ENCODE results near the gene FAM120B.

Gene FAM120B

DNA sequence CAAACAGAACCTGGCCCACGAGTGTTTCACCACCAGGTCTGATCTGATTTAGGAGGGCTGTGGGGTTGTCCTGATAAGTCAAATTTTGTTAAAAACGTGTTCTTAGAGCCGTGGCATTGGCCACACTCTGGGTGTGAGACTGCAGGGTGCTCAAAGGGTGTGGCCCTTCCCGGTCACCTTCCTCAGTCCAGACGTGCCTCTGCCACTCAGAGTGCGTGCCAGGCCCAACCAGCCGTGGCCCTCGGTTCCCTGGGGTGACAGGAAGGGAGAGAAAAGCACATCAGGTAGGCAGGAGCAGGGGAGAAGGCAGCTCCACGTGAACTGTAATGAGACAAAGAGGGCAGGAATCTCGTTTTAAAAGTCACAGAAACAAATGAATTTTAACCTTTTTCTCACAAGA, 115.4 kb downstream of the FAM120B start:
- peaks cover 5% of the 10 kb centered on the region for H3K4me1 ChIP-seq (ENCODE audit: control insufficient read depth, insufficient read depth, low read length, poor library complexity, severe bottlenecking)
- H3K36me3 ChIP-seq (ENCODE audit: control insufficient read depth, insufficient read depth, low read length): no peaks in the 10 kb centered on the region
- H3K9me3 ChIP-seq (ENCODE audit: control insufficient read depth, low read length): no peaks in the 10 kb centered on the region
- H3K27ac ChIP-seq (ENCODE audit: low read depth, low read length, severe bottlenecking): no peak overlapping the region
- WGBS, 2 experiments (ENCODE audit: insufficient coverage in 2 of 2): 76 to 77% methylated on average over 7 to 8 of the region's 10 CpGs
- no peak overlapping the region for H3K4me3 ChIP-seq (ENCODE audit: extremely low read depth, insufficient read depth, low read length, poor library complexity, severe bottlenecking)

DNA sequence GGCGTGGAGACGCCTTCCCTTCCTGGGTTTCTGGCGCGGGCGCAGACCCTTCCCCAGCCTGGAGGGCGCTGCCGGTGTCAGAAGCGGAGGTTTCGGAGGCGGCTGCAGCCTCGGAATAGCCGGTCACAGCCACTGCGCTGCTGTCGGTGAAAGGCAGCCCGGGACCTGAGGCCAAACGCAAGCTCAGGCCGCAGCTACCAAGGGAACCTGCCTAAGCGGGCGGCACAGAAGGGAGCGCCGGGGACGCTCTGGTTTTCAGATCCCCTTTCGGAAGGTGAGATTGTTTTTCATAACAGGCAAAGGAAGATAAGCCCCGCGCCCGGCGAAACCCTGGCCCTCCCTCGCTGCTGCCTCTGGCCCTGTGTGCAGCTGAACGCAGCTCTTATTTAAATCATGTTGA, 116.5 kb downstream of the FAM120B start:
- Histone ChIP-seq H3K9me3 (ENCODE audit: control insufficient read depth, low read length) (no peaks in the 10 kb centered on the region), H3K27ac (ENCODE audit: low read depth, low read length, severe bottlenecking) (no peak overlapping the region), H3K36me3 (ENCODE audit: control insufficient read depth, insufficient read depth, low read length) (no peaks in the 10 kb centered on the region), H3K4me3 (ENCODE audit: extremely low read depth, insufficient read depth, low read length, poor library complexity, severe bottlenecking) (no peak overlapping the region), H3K4me1 (ENCODE audit: control insufficient read depth, insufficient read depth, low read length, poor library complexity, severe bottlenecking) (peaks cover 5% of the 10 kb centered on the region)
- whole genome bisulfite sequencing, 2 experiments (ENCODE audit: insufficient coverage in 2 of 2): 87 to 91% methylated on average over 23 to 26 of the region's 29 CpGs

DNA sequence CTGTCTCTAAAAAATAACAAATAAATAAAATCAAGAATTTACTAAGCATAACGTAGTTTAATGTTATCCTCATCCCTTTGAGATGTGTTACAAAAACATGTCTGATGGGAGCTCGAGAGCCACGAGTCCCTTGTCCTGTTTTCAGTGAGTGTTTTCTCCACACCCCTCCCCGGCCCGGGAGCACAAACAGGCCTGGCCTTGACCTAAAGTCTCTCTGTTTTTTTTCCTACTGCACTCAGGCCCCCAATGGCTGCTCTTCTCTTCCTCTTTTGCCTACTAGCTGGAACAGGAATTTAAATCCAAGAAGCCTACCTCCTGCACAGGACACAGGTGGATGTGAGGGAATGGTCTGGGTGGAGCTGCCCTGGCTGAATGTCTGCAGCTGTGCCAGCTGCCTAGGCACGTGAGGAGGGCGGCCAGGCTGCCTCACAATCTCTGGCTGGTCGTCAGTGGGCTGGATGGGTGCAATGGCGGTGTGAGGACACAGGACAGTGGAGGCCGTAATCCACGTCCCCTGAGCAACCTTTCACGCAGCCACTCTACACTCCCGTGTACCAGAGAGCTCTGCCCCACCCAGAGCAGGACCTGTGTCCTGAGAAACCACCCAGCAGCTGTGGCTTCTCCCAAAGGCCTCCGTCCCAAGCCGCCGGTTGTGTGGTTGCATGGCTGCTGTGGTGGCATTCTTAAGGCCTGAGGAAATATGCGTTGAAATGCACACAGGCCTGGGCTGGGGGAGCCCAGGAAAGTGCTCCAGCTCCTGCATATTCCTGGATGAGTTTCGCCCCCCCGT, 117.5 kb downstream of the FAM120B start:
- H3K27ac ChIP-seq (ENCODE audit: low read depth, low read length, severe bottlenecking): no peak overlapping the region
- H3K36me3 ChIP-seq (ENCODE audit: control insufficient read depth, insufficient read depth, low read length): no peaks in the 10 kb centered on the region
- no peaks in the 10 kb centered on the region for H3K9me3 ChIP-seq (ENCODE audit: control insufficient read depth, low read length)
- 84 to 86% methylated on average over 15 to 16 of the region's 19 CpGs for WGBS, 2 experiments (ENCODE audit: insufficient coverage in 2 of 2)
- H3K4me1 ChIP-seq (ENCODE audit: control insufficient read depth, insufficient read depth, low read length, poor library complexity, severe bottlenecking): peaks cover 5% of the 10 kb centered on the region
- H3K4me3 ChIP-seq (ENCODE audit: extremely low read depth, insufficient read depth, low read length, poor library complexity, severe bottlenecking): no peak overlapping the region

DNA sequence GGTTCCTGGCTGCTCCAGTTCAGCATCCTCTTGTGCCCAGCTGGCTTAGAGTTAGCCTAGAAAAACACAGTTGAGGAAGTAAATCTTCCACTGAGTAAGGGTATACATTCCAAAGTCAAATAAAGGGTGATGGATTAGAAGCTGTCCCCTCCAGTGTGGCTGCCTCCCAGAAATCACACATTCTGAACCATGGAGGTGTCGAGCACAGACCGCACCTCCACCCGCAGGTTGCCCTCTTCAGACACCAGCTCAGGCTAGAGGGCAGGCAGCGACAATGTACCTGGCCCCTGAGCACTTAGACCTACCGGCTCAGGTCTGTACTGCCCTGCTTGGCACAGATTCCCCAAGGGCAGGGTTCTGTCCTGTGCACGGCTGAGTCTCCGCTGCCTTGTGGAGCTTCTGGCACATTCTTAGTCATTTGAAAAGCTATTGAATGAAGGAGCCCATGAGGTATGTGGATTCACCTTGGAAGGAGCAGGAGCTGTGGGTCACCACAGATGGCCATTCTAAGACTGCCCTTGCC, 118.1 kb downstream of the FAM120B start:
- Histone ChIP-seq H3K4me1 (ENCODE audit: control insufficient read depth, insufficient read depth, low read length, poor library complexity, severe bottlenecking) (peaks cover 5% of the 10 kb centered on the region), H3K36me3 (ENCODE audit: control insufficient read depth, insufficient read depth, low read length) (no peaks in the 10 kb centered on the region), H3K9me3 (ENCODE audit: control insufficient read depth, low read length) (no peaks in the 10 kb centered on the region), H3K4me3 (ENCODE audit: extremely low read depth, insufficient read depth, low read length, poor library complexity, severe bottlenecking) (no peak overlapping the region), H3K27ac (ENCODE audit: low read depth, low read length, severe bottlenecking) (no peak overlapping the region)
- WGBS, 2 experiments (ENCODE audit: insufficient coverage in 2 of 2): 91 to 93% methylated on average over 6 to 7 of the region's 7 CpGs

DNA sequence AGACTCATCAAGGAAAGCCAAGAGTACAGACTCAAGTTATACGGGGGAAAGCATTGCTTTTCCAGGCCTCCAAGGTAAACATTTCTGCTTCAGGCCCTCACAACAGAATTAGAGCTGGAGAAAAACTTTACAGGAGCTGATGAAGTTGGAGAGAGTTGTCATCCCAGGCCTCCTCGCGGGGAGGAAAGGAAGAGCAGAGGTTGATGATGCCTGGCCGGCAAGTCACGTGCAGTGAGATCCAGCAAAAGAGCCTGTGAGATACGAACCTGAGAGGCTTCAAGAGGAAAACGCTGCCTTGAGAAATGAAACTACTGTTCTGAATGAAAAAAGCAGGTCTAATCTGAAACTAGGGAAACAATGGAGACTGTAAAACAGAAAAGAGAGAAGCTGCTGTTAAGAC, 122.9 kb downstream of the FAM120B start:
- Histone ChIP-seq H3K4me1 (ENCODE audit: control insufficient read depth, insufficient read depth, low read length, poor library complexity, severe bottlenecking) (peaks cover 5% of the 10 kb centered on the region), H3K36me3 (ENCODE audit: control insufficient read depth, insufficient read depth, low read length) (no peaks in the 10 kb centered on the region), H3K27ac (ENCODE audit: low read depth, low read length, severe bottlenecking) (no peak overlapping the region), H3K9me3 (ENCODE audit: control insufficient read depth, low read length) (no peaks in the 10 kb centered on the region), H3K4me3 (ENCODE audit: extremely low read depth, insufficient read depth, low read length, poor library complexity, severe bottlenecking) (no peak overlapping the region)
- 70 to 72% methylated on average over 6 to 7 of the region's 7 CpGs for WGBS, 2 experiments (ENCODE audit: insufficient coverage in 2 of 2)

DNA sequence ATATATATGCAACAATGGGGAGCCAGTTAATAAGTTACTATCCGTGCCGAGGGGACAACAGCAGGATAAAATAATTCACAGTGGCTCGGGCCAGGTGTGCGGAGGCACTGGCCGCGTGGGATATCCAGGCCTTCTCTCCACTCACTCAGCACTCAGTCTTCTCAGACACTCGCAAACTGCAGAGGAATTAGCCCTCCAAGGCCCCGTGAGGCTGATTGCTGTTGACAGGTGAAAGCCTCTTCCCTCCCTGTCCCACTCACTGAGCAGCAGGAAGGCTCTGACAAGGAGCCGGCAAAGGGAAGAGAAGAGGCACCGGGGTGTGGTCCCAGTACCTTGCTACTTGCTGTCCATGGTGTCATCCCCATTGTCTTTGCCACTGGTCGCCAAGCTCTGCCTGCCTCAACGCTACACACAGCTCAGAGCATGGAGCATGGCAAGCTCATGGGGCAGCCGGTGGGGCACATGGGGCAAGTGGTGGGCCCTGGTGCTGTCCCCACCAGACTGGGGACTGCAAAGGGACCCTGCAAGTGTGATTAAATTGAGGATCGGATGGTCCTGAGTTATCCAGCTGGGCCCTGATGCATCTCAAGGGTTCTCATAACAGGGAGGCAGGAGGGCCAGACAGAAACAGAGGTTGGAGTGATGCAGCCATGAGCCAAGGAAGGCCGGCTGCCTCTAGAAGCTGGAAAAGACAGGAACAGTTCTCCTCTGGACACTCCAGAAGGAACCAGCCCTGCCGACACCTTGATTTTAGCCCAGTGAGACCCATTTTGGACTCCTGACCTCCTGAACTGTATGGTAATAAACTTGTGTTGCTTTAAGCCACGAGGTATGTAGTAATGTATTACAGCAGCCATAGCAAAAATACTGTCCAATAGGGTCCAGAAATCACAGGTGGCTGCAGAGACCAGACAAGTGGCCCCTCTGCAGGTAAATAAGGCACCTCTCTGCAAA, 126.9 kb downstream of the FAM120B start:
- 85 to 96% methylated on average over 9 to 14 of the region's 17 CpGs for WGBS, 2 experiments (ENCODE audit: insufficient coverage in 2 of 2)
- H3K4me1 ChIP-seq (ENCODE audit: control insufficient read depth, insufficient read depth, low read length, poor library complexity, severe bottlenecking): no peaks in the 10 kb centered on the region
- no peak overlapping the region for H3K27ac ChIP-seq (ENCODE audit: low read depth, low read length, severe bottlenecking)
- no peak overlapping the region for H3K4me3 ChIP-seq (ENCODE audit: extremely low read depth, insufficient read depth, low read length, poor library complexity, severe bottlenecking)
- no peaks in the 10 kb centered on the region for H3K36me3 ChIP-seq (ENCODE audit: control insufficient read depth, insufficient read depth, low read length)
- peaks cover 10% of the 10 kb centered on the region for H3K9me3 ChIP-seq (ENCODE audit: control insufficient read depth, low read length)

DNA sequence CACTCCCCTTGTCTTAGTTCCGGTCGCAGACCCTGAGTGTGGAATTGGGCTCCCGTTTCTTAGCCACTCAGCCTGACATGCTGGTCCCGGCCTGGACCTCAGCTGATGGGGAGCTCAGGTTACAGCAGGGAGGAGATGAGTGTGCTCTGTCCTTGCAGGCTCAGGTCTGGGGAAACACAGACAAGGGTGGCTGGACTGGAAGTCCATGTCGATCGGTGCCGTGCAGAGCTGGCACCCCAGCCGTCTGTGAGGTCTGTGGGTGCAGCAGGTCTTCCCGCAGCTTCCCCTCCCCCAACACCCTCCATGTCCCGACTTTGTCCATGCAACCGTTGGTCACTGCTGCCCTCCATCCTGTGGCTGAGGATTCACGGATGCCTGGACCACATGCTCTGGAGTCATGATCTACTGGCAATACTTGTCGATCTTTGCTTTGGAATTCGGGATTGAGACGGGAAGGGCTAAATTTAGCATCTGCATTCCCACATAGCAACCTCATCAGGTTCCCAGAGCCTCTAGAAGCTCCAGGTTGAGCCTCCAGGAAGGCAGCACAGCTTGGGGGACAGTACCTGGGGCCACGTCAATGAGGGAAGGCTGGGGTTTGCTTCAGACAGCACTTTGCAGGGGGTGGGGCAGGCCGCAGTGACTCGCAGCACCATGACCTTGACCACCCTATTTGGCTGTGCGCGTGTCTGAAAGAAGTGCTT, 127.7 kb downstream of the FAM120B start:
- WGBS, 2 experiments (ENCODE audit: insufficient coverage in 2 of 2): 81 to 92% methylated on average over 14 to 15 of the region's 20 CpGs
- H3K4me3 ChIP-seq (ENCODE audit: extremely low read depth, insufficient read depth, low read length, poor library complexity, severe bottlenecking): no peak overlapping the region
- H3K4me1 ChIP-seq (ENCODE audit: control insufficient read depth, insufficient read depth, low read length, poor library complexity, severe bottlenecking): peaks cover 6% of the 10 kb centered on the region
- H3K36me3 ChIP-seq (ENCODE audit: control insufficient read depth, insufficient read depth, low read length): no peaks in the 10 kb centered on the region
- no peak overlapping the region for H3K27ac ChIP-seq (ENCODE audit: low read depth, low read length, severe bottlenecking)
- H3K9me3 ChIP-seq (ENCODE audit: control insufficient read depth, low read length): peaks cover 10% of the 10 kb centered on the region

DNA sequence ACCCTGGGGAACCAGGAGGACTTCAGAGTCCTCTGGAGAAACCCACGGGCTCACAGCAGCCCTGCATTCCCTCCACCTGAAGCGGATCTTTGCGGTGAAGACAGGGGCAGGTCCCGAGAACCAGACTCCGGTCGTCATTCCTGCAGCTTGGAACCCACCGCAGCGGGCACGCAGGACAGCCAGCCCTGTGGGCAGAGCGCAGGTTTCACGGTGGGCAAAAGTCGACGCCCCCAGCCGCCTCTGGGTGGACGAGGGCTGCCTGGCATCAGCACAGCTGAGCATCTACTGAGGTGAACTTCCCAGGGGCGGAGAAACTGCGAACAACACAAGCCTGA, 128.2 kb downstream of the FAM120B start:
- H3K9me3 ChIP-seq (ENCODE audit: control insufficient read depth, low read length): peaks cover 10% of the 10 kb centered on the region
- 78 to 87% methylated on average over 16 to 17 of the region's 17 CpGs for WGBS, 2 experiments (ENCODE audit: insufficient coverage in 2 of 2)
- H3K36me3 ChIP-seq (ENCODE audit: control insufficient read depth, insufficient read depth, low read length): no peaks in the 10 kb centered on the region
- H3K4me1 ChIP-seq (ENCODE audit: control insufficient read depth, insufficient read depth, low read length, poor library complexity, severe bottlenecking): peaks cover 11% of the 10 kb centered on the region
- H3K4me3 ChIP-seq (ENCODE audit: extremely low read depth, insufficient read depth, low read length, poor library complexity, severe bottlenecking): no peak overlapping the region
- H3K27ac ChIP-seq (ENCODE audit: low read depth, low read length, severe bottlenecking): no peak overlapping the region

DNA sequence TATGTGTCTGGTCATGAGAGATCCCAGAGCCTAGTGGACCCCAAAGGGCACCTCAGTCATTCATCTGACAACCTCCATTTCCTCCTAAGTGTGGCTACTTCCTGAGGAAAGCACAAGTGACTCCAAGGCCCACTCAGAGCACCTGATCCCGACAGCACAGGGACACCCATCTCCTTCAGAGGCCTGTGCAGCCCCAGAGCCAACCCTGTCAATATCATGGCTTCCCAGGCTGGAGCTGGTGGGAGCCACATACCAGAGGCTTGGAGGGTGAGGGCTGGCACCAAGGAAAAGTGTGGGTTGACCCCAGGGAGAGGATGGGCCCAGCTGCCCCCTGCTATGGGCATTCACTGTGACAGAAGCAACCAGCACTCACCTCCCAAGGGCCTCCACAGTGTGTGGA, 129.2 kb downstream of the FAM120B start:
- H3K27ac ChIP-seq (ENCODE audit: low read depth, low read length, severe bottlenecking): no peak overlapping the region
- 82% methylated on average over 1 of the region's 1 CpG; no CpG with 5 or more reads in 1 of the 2 experiments for WGBS, 2 experiments (ENCODE audit: insufficient coverage in 2 of 2)
- H3K9me3 ChIP-seq (ENCODE audit: control insufficient read depth, low read length): peaks cover 10% of the 10 kb centered on the region
- H3K36me3 ChIP-seq (ENCODE audit: control insufficient read depth, insufficient read depth, low read length): no peaks in the 10 kb centered on the region
- no peak overlapping the region for H3K4me3 ChIP-seq (ENCODE audit: extremely low read depth, insufficient read depth, low read length, poor library complexity, severe bottlenecking)
- peaks cover 16% of the 10 kb centered on the region for H3K4me1 ChIP-seq (ENCODE audit: control insufficient read depth, insufficient read depth, low read length, poor library complexity, severe bottlenecking)

DNA sequence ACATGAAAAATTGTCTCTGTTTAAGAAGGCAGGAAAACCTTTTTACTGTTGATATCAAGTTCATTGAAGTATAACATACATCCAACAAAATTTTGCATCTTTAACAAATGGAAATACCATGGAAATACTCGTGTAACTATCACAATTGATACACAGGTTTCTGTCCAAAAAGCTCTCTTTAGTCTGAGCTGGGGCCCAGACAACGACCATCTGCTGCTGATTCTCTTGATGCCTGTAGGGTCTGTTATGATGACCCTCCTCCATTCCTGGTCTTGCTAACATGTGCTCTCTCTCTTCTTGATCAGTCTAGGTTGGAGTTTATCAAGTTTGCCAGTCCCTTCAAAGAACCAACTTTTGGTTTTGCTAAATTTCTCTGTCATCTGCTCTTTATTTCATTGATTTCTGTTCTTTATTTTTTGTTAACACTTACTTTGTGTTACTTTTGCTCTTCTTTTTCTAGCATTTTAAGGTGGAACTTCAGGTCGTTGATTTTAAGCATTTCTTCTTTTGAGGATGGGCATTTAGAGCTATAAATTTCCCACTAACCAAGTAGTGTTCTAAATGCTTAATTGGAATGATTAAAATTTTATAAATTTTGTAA, 129.8 kb downstream of the FAM120B start:
- H3K4me3 ChIP-seq (ENCODE audit: extremely low read depth, insufficient read depth, low read length, poor library complexity, severe bottlenecking): no peak overlapping the region
- no peaks in the 10 kb centered on the region for H3K36me3 ChIP-seq (ENCODE audit: control insufficient read depth, insufficient read depth, low read length)
- peaks cover 20% of the 10 kb centered on the region for H3K4me1 ChIP-seq (ENCODE audit: control insufficient read depth, insufficient read depth, low read length, poor library complexity, severe bottlenecking)
- 60% methylated on average over 1 of the region's 3 CpGs; no CpG with 5 or more reads in 1 of the 2 experiments for WGBS, 2 experiments (ENCODE audit: insufficient coverage in 2 of 2)
- H3K27ac ChIP-seq (ENCODE audit: low read depth, low read length, severe bottlenecking): no peak overlapping the region
- peaks cover 10% of the 10 kb centered on the region for H3K9me3 ChIP-seq (ENCODE audit: control insufficient read depth, low read length)
